ENCODE results near the gene GXYLT1.

The GXYLT1 gene

GRCh38 chr12:42140901-42141300 is 3.8 kb downstream of the GXYLT1 start:
- Histone ChIP-seq H3K27ac (ENCODE audit: poor library complexity, severe bottlenecking) (no peak overlapping the region), H3K36me3 (ENCODE audit: low read depth) (no peaks in the 10 kb centered on the region), H3K4me3 (ENCODE audit: severe bottlenecking) (no peak overlapping the region), H3K27me3 (ENCODE audit: insufficient read depth, poor library complexity, severe bottlenecking) (no peaks in the 10 kb centered on the region), H3K9me3 (ENCODE audit: severe bottlenecking) (no peaks in the 10 kb centered on the region), H3K4me1 (ENCODE audit: insufficient read depth, poor library complexity, severe bottlenecking) (peaks cover 7% of the 10 kb centered on the region)
- no peak for DNase-seq (ENCODE audit: low spot score)
- TF ChIP-seq CTCF (IDR thresholded peaks at IDR 0.05; ENCODE audit: poor library complexity, severe bottlenecking): no peak
- 0 out of 3 replicates have a peak, but pooled peaks have one; percentile 8 for ATAC-seq (ENCODE audit: low read depth)

GRCh38 chr12:42135259-42135814 is 9.3 kb downstream of the GXYLT1 start:
- Histone ChIP-seq H3K9me3 (ENCODE audit: severe bottlenecking) (no peaks in the 10 kb centered on the region), H3K36me3 (ENCODE audit: low read depth) (no peaks in the 10 kb centered on the region), H3K4me1 (ENCODE audit: insufficient read depth, poor library complexity, severe bottlenecking) (peaks cover 24% of the 10 kb centered on the region), H3K4me3 (ENCODE audit: severe bottlenecking) (no peak overlapping the region), H3K27ac (ENCODE audit: poor library complexity, severe bottlenecking) (peak overlapping the region; percentile 41), H3K27me3 (ENCODE audit: insufficient read depth, poor library complexity, severe bottlenecking) (no peaks in the 10 kb centered on the region)
- no peak for TF ChIP-seq CTCF (IDR thresholded peaks at IDR 0.05; ENCODE audit: poor library complexity, severe bottlenecking)
- peak; percentile 87 for ATAC-seq (ENCODE audit: low read depth)
- no peak for DNase-seq (ENCODE audit: low spot score)

DNA sequence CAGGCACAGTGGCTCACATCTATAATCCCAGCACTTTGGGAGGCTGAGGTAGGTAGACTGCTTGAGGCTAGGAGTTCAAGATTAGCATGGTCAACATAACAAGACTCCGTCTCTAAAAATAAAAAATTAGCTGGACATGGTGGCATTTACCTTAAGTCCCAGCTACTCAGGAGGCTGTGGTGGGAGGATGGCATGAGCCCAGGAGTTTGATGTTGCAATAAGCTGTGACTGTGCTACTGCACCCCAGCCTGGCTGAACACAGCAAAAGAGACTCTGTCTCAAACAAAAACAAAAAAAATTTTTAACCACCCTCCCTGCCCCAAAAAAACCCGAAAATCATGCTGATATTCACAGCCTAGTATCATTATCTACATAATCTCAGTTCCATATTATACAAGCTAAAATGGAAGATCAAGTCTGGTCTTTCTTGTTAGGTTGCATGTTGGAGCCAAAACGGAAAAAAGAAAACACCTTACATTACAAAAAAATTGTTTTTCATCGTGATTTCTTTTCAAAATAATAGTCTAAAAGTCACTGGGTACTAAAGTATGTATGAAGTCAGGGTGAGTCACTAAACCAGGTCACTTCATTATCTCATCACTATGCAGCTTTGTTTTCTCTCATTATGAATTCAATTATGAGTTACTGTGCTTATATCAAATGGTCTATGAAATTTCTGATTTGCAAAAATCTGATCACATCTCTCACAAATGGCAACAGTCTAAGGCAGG is 13.8 kb downstream of the GXYLT1 start:
- no peak for DNase-seq (ENCODE audit: low spot score)
- Histone ChIP-seq H3K4me1 (ENCODE audit: insufficient read depth, poor library complexity, severe bottlenecking) (peaks cover 38% of the 10 kb centered on the region), H3K27me3 (ENCODE audit: insufficient read depth, poor library complexity, severe bottlenecking) (no peaks in the 10 kb centered on the region), H3K36me3 (ENCODE audit: low read depth) (no peaks in the 10 kb centered on the region), H3K27ac (ENCODE audit: poor library complexity, severe bottlenecking) (peak overlapping the region; percentile 56), H3K4me3 (ENCODE audit: severe bottlenecking) (peak overlapping the region; percentile 5), H3K9me3 (ENCODE audit: severe bottlenecking) (no peaks in the 10 kb centered on the region)
- ATAC-seq (ENCODE audit: low read depth): peak; percentile 56
- TF ChIP-seq CTCF (IDR thresholded peaks at IDR 0.05; ENCODE audit: poor library complexity, severe bottlenecking): no peak

DNA sequence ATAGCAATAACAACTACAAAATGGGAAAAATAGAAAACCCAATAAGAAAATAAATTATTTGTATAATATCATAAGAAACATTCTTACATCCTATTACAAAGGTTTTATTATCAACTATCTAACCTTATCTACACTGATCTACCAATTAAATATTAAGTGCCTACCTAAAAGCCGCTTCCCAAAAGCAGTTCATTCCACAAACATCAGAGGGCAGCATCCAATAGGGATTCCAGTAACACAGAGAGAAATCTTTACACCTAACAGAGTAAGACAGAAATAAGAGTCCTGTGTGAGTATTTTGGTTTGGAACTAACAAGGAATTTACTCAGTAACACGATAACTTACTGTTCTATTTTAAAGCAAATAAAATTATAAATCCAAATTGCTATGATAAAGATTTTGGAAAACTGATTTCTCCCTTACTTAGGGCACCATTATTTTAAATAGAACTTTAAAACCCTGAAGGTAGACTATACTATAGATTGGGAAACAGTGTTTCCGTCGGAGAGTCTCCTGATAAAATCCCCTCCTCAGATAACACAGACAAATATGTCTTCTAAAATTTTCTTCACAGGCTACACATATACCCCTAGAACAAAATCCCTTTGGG is 15.0 kb downstream of the GXYLT1 start:
- peak; percentile 92 for TF ChIP-seq CTCF (IDR thresholded peaks at IDR 0.05; ENCODE audit: poor library complexity, severe bottlenecking)
- H3K27me3 ChIP-seq (ENCODE audit: insufficient read depth, poor library complexity, severe bottlenecking): no peaks in the 10 kb centered on the region
- H3K27ac ChIP-seq (ENCODE audit: poor library complexity, severe bottlenecking): no peak overlapping the region
- peaks cover 29% of the 10 kb centered on the region for H3K4me1 ChIP-seq (ENCODE audit: insufficient read depth, poor library complexity, severe bottlenecking)
- ATAC-seq (ENCODE audit: low read depth) (peak; percentile 79), DNase-seq (ENCODE audit: low spot score) (no peak)
- H3K36me3 ChIP-seq (ENCODE audit: low read depth): no peaks in the 10 kb centered on the region
- H3K9me3 ChIP-seq (ENCODE audit: severe bottlenecking): no peaks in the 10 kb centered on the region
- H3K4me3 ChIP-seq (ENCODE audit: severe bottlenecking): no peak overlapping the region

All from RWPE2 (cell line).